NCI-H2196 (cell line): Measurements from ENCODE around the gene TMUB1.
"Not testable (repeated sequence)": the region's sequence is repeated elsewhere in the genome, so short reads cannot be mapped to it uniquely, and the experiment has no call there.

Experiments
- DNase-seq: peaks from one replicate; lab custom pipeline; 2025; ENCODE audit not compliant: unreplicated experiment; lab: John Stamatoyannopoulos, UW

Gene TMUB1

DNA sequence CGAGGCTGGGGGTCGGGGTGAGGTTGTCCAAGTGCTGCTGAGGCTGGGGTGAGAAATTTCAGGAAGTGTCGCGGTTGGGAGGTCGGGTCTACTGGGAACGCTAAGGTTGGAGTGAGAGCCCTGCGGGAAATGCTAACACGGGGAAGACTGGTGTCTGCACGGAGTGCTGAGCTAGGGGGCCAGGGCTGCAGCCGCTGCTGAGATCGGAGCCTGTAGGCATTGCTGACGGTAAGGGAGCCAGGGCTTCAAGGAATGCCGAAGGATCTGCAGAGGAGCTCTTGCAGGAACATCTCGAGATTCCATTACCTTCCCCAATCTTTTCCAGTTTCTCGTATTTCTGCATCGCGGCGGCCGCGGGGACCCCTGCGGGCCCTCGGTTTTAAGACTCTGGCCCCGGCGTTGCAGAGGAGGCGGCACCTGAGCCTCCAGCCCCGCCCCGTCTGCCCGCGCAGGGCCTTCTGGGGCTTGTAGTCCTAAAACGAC, 25.7 kb downstream of the TMUB1 start, which contains the start of gene CDK5:
Gene CDK5 (minus strand): TSS at position 392 of the 483 bp plus-strand sequence. CDS start 49 bp downstream, at position 343.
- DNase-seq = no peak

DNA sequence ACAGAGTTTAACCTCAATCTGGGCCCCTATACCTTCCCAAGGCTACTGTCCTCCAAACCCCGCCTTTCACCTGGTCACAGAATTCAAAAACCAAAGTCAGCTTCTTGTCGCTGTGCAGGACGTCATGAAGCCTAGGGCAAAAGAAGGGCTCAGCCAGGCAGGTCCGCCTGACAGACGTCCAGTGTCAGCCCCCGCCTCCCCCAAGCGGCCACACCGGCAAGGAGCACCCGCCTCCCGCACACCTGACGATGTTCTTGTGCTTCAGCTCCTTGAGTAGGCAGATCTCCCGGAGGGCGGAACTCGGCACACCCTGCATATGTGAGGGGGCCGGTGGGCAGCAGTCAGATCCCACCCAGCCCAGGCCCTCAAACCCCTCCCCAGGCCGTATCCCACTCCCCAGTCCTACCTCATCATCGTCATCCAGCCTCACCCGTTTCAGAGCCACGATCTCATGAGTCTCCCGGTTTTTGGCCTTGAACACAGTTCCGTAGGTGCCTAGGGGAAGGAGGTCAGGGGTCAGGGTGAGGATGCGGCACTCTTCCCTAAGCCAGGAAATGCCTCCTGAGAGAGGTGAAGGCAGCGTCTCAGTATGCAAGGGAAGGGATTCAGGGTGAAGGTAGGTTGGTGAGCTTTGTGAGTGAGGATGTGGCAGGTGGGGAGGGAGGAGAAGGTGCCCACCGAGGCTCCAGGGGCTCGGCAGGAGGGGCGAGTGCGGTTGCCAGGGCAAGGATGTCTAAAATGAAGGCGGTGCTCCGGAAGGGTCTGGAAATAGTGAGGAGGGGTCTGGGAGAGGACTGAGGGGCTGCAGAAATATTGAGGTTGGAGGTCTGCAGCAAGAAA, 26.4 kb downstream of the TMUB1 start:
- DNase-seq = no peak

DNA sequence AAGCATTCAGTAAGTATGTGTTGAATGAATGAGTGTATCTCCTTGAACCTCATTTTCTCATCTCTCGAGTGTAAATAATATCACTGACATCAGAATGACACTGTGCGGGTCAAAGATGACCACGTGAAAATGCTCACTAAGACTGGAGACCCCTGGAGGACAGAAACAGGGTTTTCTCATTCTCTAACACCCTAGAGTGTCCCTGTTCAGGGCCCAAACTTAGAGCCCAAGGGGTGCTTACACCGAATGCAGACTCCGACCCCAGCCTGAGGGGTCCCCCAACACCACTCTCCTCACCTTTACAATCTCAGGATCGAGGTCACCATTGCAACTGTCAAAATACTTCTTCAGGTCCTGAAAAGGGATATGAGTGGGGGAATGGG, 27.0 kb downstream of the TMUB1 start:
- no peak for DNase-seq

DNA sequence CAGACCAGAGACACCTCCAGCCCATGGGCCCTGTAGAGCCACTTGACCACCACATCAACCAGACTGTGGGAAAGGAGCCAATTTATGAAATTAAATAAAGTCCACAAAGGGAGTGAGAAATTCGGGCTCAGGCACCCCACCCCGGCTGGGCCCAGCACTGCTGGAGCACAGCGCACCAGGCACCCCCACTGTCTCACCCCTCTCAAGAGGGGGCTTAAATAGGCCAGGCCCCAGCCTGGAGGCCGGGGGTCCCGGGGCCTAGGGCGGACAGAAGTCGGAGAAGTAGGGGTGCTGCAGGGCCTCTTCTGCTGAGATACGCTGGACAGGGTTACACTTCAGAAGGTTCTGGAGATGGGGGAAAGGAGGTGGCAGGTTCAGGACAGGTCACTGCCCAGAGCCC, 29.5 kb downstream of the TMUB1 start:
- DNase-seq = no peak

DNA sequence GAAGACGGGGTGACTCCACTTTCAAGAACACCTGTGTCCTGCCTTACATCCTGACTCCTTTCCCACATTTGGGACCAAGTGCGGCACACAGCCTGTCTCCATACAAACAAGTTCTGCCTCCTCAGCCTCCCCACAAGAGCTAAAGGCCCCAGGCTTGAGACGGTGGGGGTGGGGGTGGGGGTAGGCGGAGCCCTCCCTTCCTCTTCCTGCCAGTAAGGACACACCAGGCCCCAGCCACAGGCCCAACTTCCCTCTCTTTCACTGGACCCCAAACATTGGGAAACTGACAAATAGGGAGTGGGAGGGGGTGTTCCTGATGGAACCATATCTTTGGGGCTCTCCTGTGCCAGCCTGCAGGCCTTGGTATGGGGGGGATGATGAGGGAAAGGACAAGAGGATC, 30.2 kb downstream of the TMUB1 start:
- DNase-seq = no peak

DNA sequence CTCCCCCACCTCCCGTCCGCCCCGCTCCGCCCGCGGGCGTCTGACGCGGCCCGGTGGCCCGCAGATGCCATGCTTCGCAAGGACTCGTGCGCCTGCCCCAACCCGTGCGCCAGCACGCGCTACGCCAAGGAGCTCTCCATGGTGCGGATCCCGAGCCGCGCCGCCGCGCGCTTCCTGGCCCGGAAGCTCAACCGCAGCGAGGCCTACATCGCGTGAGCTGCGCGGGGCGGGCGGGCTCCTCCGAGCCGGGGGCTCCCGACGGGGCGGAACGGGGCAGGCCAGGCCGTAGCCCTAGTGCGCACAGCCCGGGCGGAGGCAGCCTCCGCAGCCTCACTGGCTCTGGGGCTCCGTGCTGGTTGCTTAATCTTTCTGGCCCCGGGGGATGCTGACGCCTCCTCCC, 32.2 kb downstream of the TMUB1 start:
- DNase-seq = no peak

DNA sequence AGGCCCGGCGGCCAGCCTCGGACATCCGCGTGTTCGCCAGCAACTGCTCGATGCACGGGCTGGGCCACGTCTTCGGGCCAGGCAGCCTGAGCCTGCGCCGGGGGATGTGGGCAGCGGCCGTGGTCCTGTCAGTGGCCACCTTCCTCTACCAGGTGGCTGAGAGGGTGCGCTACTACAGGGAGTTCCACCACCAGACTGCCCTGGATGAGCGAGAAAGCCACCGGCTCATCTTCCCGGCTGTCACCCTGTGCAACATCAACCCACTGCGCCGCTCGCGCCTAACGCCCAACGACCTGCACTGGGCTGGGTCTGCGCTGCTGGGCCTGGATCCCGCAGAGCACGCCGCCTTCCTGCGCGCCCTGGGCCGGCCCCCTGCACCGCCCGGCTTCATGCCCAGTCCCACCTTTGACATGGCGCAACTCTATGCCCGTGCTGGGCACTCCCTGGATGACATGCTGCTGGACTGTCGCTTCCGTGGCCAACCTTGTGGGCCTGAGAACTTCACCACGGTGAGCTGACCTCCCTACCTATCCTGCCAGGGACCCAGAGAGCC, 34.3 kb downstream of the TMUB1 start:
- DNase-seq = no peak

DNA sequence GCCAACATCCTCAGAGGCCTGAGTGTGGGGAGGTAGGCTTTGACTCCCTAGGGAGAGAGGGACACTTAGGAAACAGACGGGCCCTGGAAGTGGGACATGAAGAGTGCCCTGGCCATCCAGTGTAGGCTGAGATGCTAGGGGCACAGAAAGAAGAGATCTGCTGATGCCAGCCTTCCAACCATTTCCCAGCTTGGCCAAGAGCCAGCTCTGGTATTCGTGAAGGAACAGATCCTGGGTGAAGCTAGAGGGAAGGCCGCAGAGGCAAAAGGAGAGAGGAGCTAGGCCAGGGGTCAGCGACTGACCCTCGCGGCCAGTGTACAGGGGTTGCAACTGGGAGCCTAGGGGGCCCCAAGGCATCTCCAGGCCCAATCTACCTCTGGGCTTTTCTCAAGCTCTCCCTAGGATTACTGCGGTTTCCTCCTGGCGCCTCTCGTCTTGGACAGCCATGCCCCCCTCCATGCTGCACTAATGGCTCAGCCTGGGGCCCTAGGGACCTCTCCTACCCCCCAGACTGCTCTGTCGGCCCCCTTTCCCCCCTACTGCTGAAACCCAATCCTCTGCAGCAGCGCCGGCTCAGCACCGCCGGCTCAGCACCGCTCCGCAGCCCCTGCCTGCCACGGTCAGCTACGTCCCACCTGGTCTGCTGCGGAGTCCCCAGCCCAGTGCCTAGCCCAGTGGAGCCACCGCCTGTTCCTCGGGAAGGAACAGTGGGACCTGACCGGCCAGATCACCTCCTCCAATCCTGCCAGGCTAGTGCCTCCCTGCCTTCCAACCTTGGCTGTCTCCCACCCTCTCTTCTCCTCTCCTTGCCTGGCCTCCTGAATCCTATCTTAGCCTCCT, 35.1 kb downstream of the TMUB1 start, which contains the start of gene ASIC3:
Gene ASIC3 (plus strand): TSS at position 556 of the 840 bp plus-strand sequence. CDS start 355 bp downstream, outside the sequence.
- DNase-seq = no peak

DNA sequence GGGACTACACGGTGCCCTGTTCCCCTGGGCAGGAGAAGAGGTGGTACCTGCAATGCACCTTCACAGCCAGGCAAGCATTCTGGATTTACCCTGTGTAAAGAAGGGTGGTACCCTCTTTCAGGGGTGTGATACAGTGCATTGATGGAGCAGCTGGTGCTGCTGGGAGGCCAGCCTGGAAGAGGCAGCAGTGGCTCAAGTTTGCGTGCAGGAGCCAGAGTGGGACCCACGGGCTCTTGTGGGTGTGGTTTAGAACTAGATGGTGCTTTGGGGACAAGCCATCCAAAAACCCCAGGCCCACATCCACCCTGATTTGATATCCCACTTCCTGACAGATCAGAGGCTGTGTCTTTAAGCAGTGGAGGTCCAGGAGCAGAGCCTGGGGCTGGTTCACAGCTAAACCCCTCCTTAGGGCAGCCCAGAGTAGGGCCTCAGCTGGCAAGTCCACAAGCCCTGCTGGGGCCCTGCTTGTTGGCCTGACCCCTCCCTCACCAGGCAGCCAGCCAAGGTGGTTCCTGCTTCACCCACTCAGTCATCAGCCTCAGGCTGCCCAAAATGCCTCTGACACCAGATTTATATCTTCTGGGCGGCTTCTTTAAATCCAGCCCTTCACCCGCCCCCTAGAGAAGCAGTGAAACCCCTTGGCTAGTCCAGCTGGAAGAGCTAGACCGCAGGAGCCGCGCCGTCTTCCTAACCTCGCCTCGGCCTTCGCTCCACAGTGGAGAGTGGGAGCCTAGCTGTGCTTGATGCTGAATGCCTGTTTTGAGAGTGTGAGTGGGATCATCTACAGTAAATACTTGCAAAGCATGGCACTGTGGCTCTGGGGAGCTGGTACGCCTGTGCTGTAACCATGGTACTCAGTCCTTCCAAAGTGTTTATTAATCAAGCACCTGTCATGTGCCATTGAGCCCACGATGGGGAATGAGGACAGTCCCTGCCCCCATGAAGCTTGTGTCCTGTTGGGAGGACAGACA, 36.4 kb downstream of the TMUB1 start:
- DNase-seq = no peak

DNA sequence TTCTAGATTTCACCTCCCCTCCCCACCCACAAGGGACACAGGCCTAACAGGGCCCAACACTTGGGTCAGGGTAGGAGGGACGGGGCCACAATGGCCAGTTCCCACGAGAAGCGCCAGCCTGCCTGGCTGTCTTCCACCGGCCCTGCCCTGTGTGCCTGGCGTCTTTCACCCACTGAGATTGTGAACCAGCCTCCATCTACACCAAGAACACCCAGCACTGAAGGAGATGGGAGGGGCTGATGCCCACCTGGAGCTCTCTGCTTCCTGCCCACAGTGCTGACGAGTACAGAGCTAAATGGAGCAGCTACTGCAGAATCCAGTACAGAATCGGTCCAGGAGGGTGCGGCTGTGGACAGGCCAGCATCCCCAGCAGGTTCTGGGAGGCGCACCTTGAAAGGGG, 37.3 kb downstream of the TMUB1 start:
- no peak for DNase-seq

DNA sequence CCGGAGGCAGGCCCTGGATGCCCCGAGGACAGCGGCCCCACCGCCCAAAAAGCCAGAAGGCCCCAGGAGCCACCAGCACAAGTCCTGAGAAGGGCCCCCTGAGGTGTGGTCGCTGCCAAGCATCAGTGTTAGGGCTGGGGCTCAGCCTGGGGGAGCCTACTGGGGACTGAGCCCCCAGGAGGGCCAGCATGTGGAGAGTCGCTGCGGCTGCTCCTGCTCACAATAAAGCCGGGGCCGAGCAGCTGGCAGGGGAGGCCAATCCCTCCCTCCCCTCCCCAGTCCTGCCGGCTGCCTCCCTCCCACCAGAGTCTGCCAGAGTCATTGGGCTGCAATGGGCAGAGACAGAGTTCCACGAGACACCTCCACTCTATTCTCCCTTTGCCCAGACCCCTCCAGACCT, 38.0 kb downstream of the TMUB1 start:
- DNase-seq = no peak

DNA sequence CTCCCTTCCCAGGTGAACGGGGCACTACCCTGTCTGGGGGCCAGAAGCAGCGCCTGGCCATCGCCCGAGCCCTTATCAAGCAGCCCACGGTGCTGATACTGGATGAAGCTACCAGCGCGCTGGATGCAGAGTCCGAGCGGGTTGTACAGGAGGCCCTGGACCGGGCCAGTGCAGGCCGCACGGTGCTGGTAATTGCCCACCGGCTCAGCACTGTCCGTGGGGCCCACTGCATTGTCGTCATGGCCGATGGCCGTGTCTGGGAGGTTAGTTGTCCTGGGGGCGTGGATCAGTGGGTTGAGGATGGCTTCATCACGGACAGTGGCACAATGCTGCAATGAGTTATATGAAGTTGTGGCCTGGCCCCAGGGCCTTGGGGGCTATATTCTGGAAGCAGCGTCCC, 39.3 kb downstream of the TMUB1 start:
- DNase-seq = no peak

DNA sequence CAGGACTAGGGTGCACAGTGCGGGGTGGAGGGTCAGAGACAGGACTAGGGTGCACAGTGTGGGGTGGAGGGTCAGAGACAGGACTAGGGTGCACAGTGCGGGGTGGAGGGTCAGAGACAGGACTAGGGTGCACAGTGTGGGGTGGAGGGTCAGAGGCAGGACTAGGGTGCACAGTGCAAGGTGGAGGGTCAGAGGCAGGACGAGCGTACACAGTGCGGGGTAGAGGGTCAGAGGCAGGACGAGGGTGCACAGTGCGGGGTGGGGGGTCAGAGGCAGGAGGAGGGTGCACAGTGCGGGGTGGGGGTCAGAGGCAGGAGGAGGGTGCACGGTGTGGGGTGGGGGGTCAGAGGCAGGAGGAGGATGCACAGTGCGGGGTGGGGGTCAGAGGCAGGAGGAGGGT, 39.8 kb downstream of the TMUB1 start:
- DNase-seq = not testable (repeated sequence)

DNA sequence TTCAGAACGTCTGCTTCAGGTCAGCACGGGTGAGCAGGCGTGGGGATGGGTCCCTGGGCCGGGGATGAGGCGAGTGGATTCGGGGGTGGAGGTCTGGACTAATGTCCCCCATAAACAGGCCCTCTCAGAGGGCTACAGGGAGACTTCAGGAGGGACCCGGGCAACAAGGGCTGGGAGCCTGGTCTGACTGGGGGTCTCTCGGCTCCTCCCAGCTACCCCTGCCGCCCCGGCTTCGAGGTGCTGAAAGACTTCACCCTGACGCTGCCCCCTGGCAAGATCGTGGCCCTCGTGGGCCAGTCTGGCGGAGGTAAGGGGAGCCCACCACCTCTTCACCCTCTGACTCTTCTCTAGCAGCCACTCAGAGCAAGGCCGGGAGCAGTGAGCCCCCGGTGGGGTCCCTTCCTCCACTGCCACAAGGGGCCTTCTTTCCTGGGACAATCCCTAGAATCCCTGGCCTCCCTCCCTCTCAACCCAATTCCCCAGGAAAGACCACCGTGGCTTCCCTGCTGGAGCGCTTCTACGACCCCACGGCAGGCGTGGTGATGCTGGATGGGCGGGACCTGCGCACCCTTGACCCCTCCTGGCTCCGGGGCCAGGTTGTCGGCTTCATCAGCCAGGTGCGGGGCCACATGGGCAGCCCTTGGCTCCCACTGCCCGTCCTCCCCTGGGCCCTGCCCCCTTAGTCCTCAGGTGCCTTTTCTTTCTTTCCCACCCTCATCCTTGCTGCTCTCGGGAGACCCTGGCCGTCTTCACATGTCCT, 42.5 kb downstream of the TMUB1 start:
- DNase-seq = no peak

DNA sequence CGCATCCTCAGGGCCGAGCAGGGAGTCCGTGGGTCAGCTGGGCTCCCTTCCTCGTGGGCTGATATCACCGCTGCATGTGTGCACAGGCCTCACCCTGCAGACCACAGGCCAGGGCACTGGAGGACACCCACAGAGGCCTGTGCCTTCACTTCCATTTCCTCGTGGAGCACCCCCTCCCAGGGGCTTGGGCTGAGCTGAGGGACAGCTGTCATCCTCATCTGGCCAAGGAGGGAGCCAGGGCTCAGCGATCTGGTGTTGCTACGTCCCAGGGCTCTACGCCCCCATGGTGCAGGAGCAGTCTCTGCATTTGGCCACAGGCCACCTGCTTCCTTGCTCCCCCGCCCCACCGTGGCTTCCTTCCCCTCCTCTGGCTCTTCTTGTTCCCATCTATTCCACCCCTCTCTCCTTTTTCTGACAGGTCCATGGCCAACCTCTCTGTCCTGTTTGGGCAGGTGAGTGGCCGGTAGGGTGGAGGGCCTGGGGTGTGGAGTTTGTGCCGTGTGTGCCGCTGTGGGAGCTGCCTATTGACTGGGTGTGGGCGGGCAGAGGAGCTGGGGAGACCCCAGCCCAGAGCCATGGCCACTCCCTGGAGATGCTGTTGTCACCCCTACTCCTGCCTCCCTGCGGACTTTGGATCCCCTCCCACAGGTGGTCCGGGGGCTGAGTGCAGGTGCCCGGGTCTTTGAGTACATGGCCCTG, 43.3 kb downstream of the TMUB1 start:
- DNase-seq = no peak

DNA sequence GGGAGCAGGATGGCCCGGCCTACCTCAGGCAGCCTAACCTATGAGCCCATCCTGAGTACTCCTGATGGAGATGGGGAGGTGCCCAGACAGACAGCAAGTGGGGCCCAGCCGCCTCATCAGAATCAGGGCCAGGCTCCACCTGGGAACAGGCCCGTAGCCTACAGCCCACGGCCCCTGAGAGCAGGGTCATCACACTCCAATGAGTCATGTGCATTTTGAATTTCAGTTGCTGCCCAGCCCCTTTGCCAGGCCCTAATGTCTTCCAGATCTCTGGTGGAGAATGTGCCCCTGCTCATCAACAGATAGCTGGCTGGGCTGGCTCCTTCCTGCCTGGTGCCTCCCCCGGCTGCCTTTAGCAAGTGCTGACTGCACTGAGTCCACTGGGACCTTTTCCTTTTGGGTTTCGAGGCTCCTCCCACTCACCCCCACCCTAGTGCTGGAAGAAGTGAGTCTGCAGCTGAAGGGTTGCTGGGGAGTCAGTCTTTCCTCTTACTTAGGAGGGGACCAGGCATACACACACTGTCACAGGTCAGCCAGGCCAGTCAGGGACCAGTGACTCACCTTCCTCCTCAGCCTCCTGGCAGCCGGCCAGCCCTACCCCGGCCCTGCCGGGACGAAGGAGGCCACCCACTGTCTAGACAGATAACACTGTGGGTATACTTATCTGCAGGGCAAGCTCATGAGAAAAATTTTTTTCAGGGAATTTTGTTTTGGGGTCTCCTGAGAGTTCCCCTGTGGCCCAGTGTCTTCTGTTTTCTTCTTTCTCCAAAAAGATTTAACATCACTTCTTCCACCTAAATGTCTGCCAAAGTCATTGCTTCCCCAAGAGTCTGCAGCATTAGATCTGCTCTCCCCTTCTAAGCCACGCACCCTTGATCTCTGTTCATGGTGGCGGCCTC, 44.1 kb downstream of the TMUB1 start:
- peak; percentile 62 for DNase-seq

DNA sequence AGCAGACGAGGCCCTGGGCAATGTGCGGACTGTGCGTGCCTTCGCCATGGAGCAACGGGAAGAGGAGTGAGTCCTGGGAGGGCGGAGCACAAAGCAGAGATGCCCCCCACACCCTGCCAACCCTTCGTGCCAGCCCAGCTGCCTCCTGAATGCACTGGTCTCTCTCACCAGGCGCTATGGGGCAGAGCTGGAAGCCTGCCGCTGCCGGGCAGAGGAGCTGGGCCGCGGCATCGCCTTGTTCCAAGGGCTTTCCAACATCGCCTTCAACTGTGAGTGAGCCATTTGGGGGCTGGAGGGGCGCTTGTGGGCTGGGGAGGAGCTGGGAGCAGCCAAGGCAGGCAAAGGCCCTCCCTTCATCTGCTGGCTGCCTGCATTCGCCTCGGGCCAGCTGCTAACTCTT, 47.4 kb downstream of the TMUB1 start:
- DNase-seq = no peak
